Kidney (tissue), 14 donors: Measurements from ENCODE around the gene SORCS3. TPM values are rescaled to one million over a fixed set of nuclear protein-coding genes. Genes with fewer than 3 reads are reported as not detected.

Experiments
- DNase-seq, 5 donors: peaks; one replicate each; pipeline ENCODE4 v3.0.0-alpha.2; 2013 to 2020
- FAIRE-seq: peaks from 2 replicates; lab custom pipeline; 2012; peaks lifted over from hg19 to GRCh38; lab: Jason Lieb, UNC
- H3K27ac ChIP-seq, 2 donors: one replicate each; pipeline ENCODE4 v1.7.0; 2013; ENCODE audit warnings: low read depth in 2 of 2, low read length in 2 of 2, inconsistent platforms in 1 of 2
- H3K27me3 ChIP-seq: one replicate; pipeline ENCODE4 v1.7.1; 2013; ENCODE audit warnings: low read length, inconsistent platforms; ENCODE audit not compliant: control insufficient read depth, insufficient read depth
- H3K36me3 ChIP-seq, 3 donors: one replicate each; pipeline versions ENCODE4 v1.7.0 to v1.7.1; 2013; ENCODE audit warnings: low read length in 3 of 3, control low read depth in 1 of 3, inconsistent platforms in 1 of 3; ENCODE audit not compliant: insufficient read depth in 3 of 3, control insufficient read depth in 2 of 3
- H3K4me1 ChIP-seq, 3 donors: one replicate each; pipeline versions ENCODE4 v1.7.0 to v1.7.1; 2013; ENCODE audit warnings: low read length in 3 of 3, inconsistent platforms in 1 of 3, low read depth in 1 of 3; ENCODE audit not compliant: control insufficient read depth in 2 of 3, insufficient read depth in 2 of 3
- H3K4me3 ChIP-seq, 3 donors: one replicate each; pipeline versions ENCODE4 v1.7.0 to v1.8.1; 2013; ENCODE audit warnings: low read length in 3 of 3, control low read depth in 1 of 3, inconsistent platforms in 1 of 3
- H3K9ac ChIP-seq, 3 donors: one replicate each; pipeline versions ENCODE4 v1.7.0 to v1.7.1; 2013; ENCODE audit warnings: low read length in 3 of 3, control low read depth in 1 of 3, inconsistent platforms in 1 of 3
- H3K9me3 ChIP-seq, 3 donors: one replicate each; pipeline versions ENCODE4 v1.7.0 to v1.7.1; 2013; ENCODE audit warnings: low read length in 3 of 3, control low read depth in 1 of 3, inconsistent platforms in 1 of 3; ENCODE audit not compliant: control insufficient read depth in 2 of 3, insufficient read depth in 1 of 3
- CTCF ChIP-seq: IDR thresholded peaks from 3 replicates; pipeline ENCODE4 v1.5.1; 2012; ENCODE audit warnings: mild to moderate bottlenecking, moderate library complexity, borderline replicate concordance; ENCODE audit not compliant: insufficient read depth; ENCODE audit errors: extremely low read depth
- intact Hi-C: fragments of 100-400 bp; cut with DNase I; formaldehyde crosslinking; loops from one replicate; pipeline ENCODE4 v1.11.1; 2022
- polyA plus RNA-seq: library from polyadenylated mRNA; stranded (reverse); fragments of 350-450 nt; fragmentation: Illumina TruSeq; extraction: RNeasy Lipid Tissue Mini Kit (QIAGEN cat#74804); gene quantifications from one replicate; pipeline ENCODE4 v1.2.3, GENCODE V29; 2014; ENCODE audit warnings: low read depth, low replicate concordance; ENCODE audit not compliant: insufficient read depth
- total RNA-seq: library from RNA; stranded (reverse); fragmentation: NEBNext Ultra II Directional; extraction: Animal tissue kit (Norgen Biotek cat#: 25700); gene quantifications from one replicate; pipeline ENCODE4 v1.2.1, GENCODE V29; 2021
- donor health status: control.
- donor health status: control.
- donor health status: control.
- donor health status: control.
- donor health status: control.
- donor health status: DM: yes; HTN: yes; CAD: no.
- donor health status: Normal renal cell carcinoma (clear cell type).

Gene SORCS3
- total and polyA plus RNA-seq, 2 donors from 2014 or later: 0.52 to 1.1 TPM

GRCh38 chr10:104899779-104900178 is 258.7 kb downstream of the SORCS3 start:
- H3K27ac ChIP-seq: no peak overlapping the region
- no peak overlapping the region for H3K4me3 ChIP-seq
- no peaks in the 10 kb centered on the region for H3K27me3 ChIP-seq
- DNase-seq (no peak), FAIRE-seq (no peak)
- intact Hi-C loops: no loop called here
- H3K9me3 ChIP-seq: no peaks in the 10 kb centered on the region
- no peaks in the 10 kb centered on the region for H3K36me3 ChIP-seq
- H3K9ac ChIP-seq: no peak overlapping the region
- no peak for TF ChIP-seq CTCF
- no peaks in the 10 kb centered on the region for H3K4me1 ChIP-seq

GRCh38 chr10:104903433-104903832 is 262.3 kb downstream of the SORCS3 start:
- intact Hi-C loops: no loop called here
- no peak overlapping the region for H3K9ac ChIP-seq
- TF ChIP-seq CTCF: no peak
- H3K27ac ChIP-seq: no peak overlapping the region
- no peaks in the 10 kb centered on the region for H3K27me3 ChIP-seq
- H3K4me3 ChIP-seq: no peak overlapping the region
- no peaks in the 10 kb centered on the region for H3K4me1 ChIP-seq
- no peak for DNase-seq
- H3K36me3 ChIP-seq: no peaks in the 10 kb centered on the region
- FAIRE-seq: no peak
- H3K9me3 ChIP-seq: no peaks in the 10 kb centered on the region

GRCh38 chr10:104904753-104905323 is 263.7 kb downstream of the SORCS3 start:
- no peak for DNase-seq
- TF ChIP-seq CTCF: no peak
- no peaks in the 10 kb centered on the region for H3K9me3 ChIP-seq
- FAIRE-seq: no peak
- H3K36me3 ChIP-seq: no peaks in the 10 kb centered on the region
- H3K9ac ChIP-seq: no peak overlapping the region
- H3K4me1 ChIP-seq: no peaks in the 10 kb centered on the region
- no peak overlapping the region for H3K27ac ChIP-seq
- H3K27me3 ChIP-seq: no peaks in the 10 kb centered on the region
- intact Hi-C loops: no loop called here
- no peak overlapping the region for H3K4me3 ChIP-seq

GRCh38 chr10:104906112-104906511 is 265.0 kb downstream of the SORCS3 start:
- FAIRE-seq (no peak), DNase-seq (no peak)
- no peaks in the 10 kb centered on the region for H3K36me3 ChIP-seq
- TF ChIP-seq CTCF: no peak
- no peak overlapping the region for H3K9ac ChIP-seq
- no peak overlapping the region for H3K27ac ChIP-seq
- no peak overlapping the region for H3K4me3 ChIP-seq
- intact Hi-C loops: no loop called here
- H3K9me3 ChIP-seq: no peaks in the 10 kb centered on the region
- no peaks in the 10 kb centered on the region for H3K4me1 ChIP-seq
- no peaks in the 10 kb centered on the region for H3K27me3 ChIP-seq
